CD4-positive, alpha-beta T cell treated with Interleukin-15 for 4 hours (primary cell): ENCODE data around the gene PACSIN1.
"Not testable (repeated sequence)": the region's sequence is repeated elsewhere in the genome, so short reads cannot be mapped to it uniquely, and the experiment has no call there.

Source experiments
- DNase-seq: peaks from one replicate; pipeline ENCODE4 v3.0.0-alpha.2; 2020; ENCODE audit warnings: low spot score

Gene PACSIN1

GRCh38 chr6:34485321-34486060 is 19.6 kb downstream of the PACSIN1 start:
- DNase-seq = no peak

GRCh38 chr6:34486106-34486740 is 20.3 kb downstream of the PACSIN1 start:
- peak; percentile 28 for DNase-seq

- DNase-seq = not testable (repeated sequence)
Observed at GRCh38 chr6:34486886-34487285, 21.0 kb downstream of the PACSIN1 start.

GRCh38 chr6:34487536-34487935 is 21.7 kb downstream of the PACSIN1 start:
- DNase-seq = no peak

- DNase-seq = no peak
Observed at GRCh38 chr6:34489207-34489805, 23.4 kb downstream of the PACSIN1 start.

GRCh38 chr6:34490390-34491090 is 24.7 kb downstream of the PACSIN1 start:
- no peak for DNase-seq

- no peak for DNase-seq
Observed at GRCh38 chr6:34491091-34491430, 25.2 kb downstream of the PACSIN1 start.

- no peak for DNase-seq
Observed at GRCh38 chr6:34493344-34493743, 27.5 kb downstream of the PACSIN1 start.

GRCh38 chr6:34494973-34495372 is 29.1 kb downstream of the PACSIN1 start:
- no peak for DNase-seq

GRCh38 chr6:34496103-34496685 is 30.3 kb downstream of the PACSIN1 start:
- DNase-seq = no peak

GRCh38 chr6:34497411-34497810 is 31.5 kb downstream of the PACSIN1 start:
- DNase-seq = no peak

- no peak for DNase-seq
Observed at GRCh38 chr6:34506718-34507117, 40.8 kb downstream of the PACSIN1 start.

- no peak for DNase-seq
Observed at GRCh38 chr6:34508425-34508824, 42.5 kb downstream of the PACSIN1 start.

GRCh38 chr6:34509782-34510181 is 43.9 kb downstream of the PACSIN1 start:
- DNase-seq = no peak

- no peak for DNase-seq
Observed at GRCh38 chr6:34510299-34510698, 44.4 kb downstream of the PACSIN1 start.

- no peak for DNase-seq
Observed at GRCh38 chr6:34511214-34511914, 45.5 kb downstream of the PACSIN1 start.

- DNase-seq = no peak
Observed at GRCh38 chr6:34511915-34512737, 46.2 kb downstream of the PACSIN1 start.

GRCh38 chr6:34512738-34513115 is 46.9 kb downstream of the PACSIN1 start:
- DNase-seq = no peak

- no peak for DNase-seq
Observed at GRCh38 chr6:34513646-34514045, 47.8 kb downstream of the PACSIN1 start.

- no peak for DNase-seq
Observed at GRCh38 chr6:34514112-34514511, 48.2 kb downstream of the PACSIN1 start.
